Cardiac septum (tissue), 1 donor: ENCODE measurements around the gene CHMP2A. TPM values are rescaled to one million over a fixed set of nuclear protein-coding genes. Genes with fewer than 3 reads are reported as not detected.

Experiments used
- DNase-seq: peaks from one replicate; pipeline ENCODE4 v3.0.0-alpha.2; 2020; ENCODE audit warnings: low spot score
- intact Hi-C: fragments of 100-400 bp; cut with DNase I; formaldehyde crosslinking; loops from one replicate; pipeline ENCODE4 v1.14.0; 2022
- total RNA-seq: library from RNA; stranded (reverse); fragmentation: NEBNext Ultra II Directional; extraction: Animal tissue kit (Norgen Biotek cat#: 25700); gene quantifications from one replicate; pipeline ENCODE4 v1.2.1, GENCODE V29; 2021
- donor health status: DM: no; HTN: no; CAD: no.

Gene CHMP2A
- total RNA-seq, 1 donor from 2014 or later: 138 TPM

DNA sequence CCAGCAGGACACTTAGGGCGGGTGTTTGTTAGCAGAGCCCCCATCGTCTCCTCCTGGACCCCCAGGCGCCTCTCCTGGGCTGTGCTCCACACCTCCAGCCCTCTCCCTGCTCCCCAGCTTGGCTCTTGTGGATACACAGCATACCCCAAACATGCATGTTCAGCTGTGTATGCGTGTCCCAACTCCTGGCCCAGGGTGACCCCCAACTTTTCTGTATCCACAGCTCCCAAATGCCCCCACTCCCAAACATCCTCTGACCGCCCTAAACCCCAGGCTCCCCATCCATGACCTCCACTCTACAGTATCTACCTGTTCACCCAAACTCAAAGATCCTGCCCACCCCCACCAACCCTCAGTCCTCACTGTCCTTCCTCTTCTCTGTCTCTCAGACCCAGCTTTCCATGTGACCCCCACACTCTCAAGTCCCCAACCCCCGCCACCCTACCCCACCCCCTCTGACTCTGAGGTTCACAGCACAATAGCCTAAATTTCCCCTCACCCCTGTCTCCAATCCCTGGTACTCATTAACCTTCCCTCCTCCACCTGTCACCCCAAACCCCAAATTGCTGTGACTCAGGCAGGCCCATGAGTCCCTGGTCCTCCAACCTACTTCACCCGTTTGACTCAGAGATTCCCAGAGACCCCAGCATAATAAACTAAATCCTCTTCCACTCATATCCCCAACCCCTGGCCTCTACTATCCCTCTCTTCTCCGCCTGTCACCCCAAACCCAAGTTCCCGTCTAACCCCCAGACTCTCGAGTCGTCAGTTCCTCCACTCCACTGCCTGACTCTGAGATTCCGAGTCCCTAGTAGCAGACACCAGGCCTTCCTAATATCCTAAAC, 2.5 kb upstream of the CHMP2A start:
- intact Hi-C loops: no loop called here

GRCh38 chr19:58556622-58557220, 1.8 kb upstream of the CHMP2A start:
- intact Hi-C loops: no loop called here
- no peak for DNase-seq

More for the DNA sequence above, 2.5 kb upstream of the CHMP2A start:
- no peak for DNase-seq

DNA sequence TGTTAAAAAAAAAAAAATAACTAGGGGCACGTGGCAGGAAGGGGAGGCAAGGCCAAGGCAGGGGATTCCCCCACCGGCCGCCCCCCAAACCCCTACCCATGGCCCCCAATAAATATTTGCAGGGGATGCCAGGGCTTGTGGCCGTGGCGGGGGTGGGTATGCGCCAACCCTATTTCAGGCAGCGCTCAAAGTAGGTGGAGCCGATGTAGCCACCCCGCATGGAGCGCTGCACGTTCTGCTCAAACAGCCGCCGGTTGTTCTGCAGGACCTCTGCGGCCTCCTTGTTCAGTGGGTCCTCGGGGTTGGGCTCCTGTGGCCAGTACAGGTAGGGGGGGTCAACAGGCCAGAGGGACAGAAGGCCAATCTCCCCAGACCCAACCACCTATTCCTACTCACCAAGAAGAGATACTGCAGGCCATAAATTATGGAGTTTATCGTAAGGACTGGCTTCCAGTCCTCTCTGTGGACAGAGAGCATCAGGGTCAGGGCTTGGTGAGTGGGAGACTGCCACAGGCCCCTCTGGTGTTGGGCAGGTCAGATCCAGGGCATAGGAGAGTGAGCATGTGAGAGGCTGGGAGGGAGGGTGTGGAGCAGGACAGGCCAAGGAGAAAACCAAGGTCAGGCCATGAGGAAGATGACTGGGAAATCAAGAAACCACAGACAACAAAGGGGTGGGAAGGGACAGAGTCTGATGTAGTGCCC, 1.2 kb upstream of the CHMP2A start:
- no peak for DNase-seq
- intact Hi-C loops: loop anchor here (2.0 kb wide), 1 partner anchor 37 kb away; the partner anchor contains the start of gene ZBTB45

GRCh38 chr19:58555369-58555885, 522 bp upstream of the CHMP2A start:
- intact Hi-C loops: loop anchor here (2.0 kb wide), 1 partner anchor 37 kb away; the partner anchor contains the start of gene ZBTB45
- no peak for DNase-seq

GRCh38 chr19:58553799-58554493, 959 bp downstream of the CHMP2A start:
- intact Hi-C loops: loop anchor here (2.0 kb wide), 1 partner anchor 35 kb away; the partner anchor contains the start of gene ZBTB45
- no peak for DNase-seq

DNA sequence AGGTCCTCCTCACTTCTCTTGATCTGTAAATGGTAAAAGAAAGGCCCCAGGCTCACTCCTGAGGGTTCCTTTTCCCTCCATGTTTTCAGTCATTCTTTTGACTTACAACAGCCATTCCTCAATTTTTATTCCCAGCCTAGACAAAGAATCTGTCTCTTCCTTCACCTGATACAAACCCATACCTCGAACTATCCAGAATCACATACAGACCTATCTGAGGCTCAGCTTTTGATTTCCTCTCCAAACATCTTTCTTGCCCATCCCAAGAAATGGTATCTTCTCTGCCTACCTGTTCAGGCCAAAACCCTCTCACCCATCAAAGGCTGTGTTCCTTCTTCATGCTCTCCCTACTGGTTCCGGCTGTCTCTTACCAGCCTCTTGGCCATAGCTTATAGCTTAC, 2.2 kb downstream of the CHMP2A start:
- DNase-seq: no peak
- intact Hi-C loops: no loop called here

- DNase-seq: no peak
These were observed 3.1 kb downstream of the CHMP2A start for GRCh38 chr19:58551577-58552471.

DNA sequence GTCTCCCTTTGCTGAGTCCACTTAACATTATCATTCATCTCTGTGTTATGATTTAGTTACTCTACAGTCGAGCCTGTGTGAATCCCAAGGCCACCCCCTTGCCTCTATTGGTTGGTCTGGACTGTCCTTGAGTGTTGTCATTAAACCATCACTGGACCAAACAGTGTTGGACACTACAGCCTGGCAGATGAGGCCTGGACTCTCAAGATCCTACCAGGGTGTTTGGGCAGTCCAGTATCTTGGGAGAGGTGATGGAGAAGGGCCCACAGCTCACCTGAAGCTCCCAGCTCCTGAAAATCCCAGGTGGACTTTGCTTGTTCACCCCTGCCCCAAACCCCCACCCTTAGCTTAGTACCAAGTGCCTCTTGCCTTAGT, 3.8 kb downstream of the CHMP2A start:
- DNase-seq: no peak
- intact Hi-C loops: no loop called here

More at GRCh38 chr19:58551577-58552471, 3.1 kb downstream of the CHMP2A start:
- intact Hi-C loops: no loop called here

DNA sequence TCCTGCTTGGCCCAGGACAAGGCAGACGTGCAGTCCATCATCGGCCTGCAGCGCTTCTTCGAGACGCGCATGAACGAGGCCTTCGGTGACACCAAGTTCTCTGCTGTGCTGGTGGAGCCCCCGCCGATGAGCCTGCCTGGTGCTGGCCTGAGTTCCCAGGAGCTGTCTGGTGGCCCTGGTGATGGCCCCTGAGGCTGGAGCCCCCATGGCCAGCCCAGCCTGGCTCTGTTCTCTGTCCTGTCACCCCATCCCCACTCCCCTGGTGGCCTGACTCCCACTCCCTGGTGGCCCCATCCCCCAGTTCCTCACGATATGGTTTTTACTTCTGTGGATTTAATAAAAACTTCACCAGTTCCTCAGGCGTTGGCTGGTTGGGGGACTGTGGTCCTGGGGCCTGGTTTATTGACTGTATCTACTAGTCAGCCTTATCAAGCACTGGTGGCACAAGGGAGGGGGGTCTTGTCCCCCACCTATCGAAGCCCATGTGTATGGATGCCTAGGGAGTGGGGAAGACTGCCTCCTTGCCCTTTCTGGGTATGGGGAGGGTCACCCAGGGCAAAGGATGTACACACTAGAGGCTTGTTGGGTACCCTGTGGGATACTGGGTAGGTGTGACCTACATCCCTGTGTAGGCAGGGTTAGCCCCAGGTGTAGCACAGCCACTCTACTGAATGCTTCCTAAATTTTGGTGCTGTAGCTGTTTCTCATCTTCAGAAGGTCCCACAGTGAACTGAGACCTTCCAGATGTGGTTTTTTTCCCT, 4.4 kb downstream of the CHMP2A start:
- DNase-seq: no peak
- intact Hi-C loops: no loop called here

GRCh38 chr19:58549664-58550361, 5.1 kb downstream of the CHMP2A start:
- intact Hi-C loops: no loop called here
- no peak for DNase-seq

DNA sequence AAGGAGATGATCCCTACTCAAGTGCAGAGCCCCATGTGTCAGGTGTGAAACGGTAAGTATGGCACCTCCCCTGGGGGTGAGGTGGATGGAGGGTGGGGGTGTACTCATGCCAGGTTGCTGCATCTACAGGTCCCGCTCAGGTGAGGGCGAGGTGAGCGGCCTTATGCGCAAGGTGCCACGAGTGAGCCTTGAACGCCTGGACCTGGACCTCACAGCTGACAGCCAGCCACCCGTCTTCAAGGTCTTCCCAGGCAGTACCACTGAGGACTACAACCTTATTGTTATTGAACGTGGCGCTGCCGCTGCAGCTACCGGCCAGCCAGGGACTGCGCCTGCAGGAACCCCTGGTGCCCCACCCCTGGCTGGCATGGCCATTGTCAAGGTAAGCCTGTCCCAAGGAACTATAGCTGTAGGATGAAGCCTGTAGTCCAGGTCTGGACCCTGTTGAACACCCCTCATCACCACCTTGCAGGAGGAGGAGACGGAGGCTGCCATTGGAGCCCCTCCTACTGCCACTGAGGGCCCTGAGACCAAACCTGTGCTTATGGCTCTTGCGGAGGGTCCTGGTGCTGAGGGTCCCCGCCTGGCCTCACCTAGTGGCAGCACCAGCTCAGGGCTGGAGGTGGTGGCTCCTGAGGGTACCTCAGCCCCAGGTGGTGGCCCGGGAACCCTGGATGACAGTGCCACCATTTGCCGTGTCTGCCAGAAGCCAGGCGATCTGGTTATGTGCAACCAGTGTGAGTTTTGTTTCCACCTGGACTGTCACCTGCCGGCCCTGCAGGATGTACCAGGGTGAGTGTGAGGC, 5.8 kb downstream of the CHMP2A start:
- DNase-seq: no peak
- intact Hi-C loops: no loop called here

- DNase-seq: no peak
- intact Hi-C loops: no loop called here
These were observed 7.3 kb downstream of the CHMP2A start for GRCh38 chr19:58547323-58548312.

DNA sequence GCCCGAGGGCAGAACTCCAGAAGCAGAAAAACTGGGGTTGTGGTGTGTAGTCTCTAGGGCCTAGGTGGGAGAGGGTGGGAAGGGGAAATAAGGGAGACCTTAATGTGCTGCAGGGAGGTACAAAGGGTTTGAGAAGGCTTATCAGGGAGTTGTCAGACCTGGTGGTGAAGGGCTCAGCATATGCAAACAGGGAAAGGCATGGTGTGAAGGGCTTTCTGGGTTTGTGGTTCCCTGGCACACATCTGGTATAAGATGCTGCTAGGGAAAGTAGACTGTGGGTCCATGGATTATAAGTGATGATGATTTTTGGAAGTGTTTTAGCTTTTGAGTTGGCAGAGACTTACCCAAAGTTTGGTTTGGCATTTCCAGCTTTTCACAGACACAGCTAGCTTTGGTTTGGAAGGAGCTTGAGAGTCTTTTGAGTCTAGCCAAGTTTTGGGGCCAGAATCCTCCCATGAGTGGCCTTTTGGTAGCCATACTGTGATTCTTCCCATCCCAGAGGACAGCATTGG, 8.8 kb downstream of the CHMP2A start:
- intact Hi-C loops: no loop called here
- DNase-seq: no peak

DNA sequence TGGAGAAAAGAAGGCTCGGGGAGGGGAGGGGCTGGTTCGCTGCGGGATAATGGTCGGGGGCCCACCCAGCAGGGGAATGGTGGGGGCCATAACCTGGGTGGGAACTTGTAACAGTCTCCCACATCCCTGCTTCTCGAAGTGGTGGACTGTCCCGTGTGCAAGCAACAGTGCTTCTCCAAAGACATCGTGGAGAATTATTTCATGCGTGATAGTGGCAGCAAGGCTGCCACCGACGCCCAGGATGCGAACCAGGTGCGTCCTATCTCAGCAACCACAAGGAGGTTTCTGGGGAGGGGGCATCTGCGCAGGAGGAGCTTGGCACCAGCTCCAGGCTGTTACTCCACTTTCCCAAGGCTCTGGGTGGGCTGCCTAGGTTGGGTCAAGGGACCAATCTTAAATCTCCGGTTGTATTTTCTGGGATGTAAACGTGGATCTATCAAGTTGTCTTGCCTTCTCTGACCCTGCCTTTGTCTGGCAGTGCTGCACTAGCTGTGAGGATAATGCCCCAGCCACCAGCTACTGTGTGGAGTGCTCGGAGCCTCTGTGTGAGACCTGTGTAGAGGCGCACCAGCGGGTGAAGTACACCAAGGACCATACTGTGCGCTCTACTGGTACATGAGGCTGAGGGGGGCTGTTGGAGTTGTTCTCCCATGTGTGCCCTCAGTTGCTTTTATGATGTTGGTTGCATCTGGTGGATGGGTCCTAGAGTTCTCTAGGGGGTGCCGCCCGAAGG, 9.5 kb downstream of the CHMP2A start:
- DNase-seq: no peak
- intact Hi-C loops: no loop called here
